IMR-90 (cell line): ENCODE data around the gene CCDC182. TPM values are rescaled to one million over a fixed set of nuclear protein-coding genes. Genes with fewer than 3 reads are reported as not detected.

Source experiments
- ATAC-seq: fragments of 200-7000 bp; cut with Tn5 transposase; 2 replicates; pipeline ENCODE4 v1.9.1; 2020; ENCODE audit warnings: low read depth, mild to moderate bottlenecking, moderate library complexity
- BruUV-seq: library from RNA; stranded (reverse); fragments of 400-500 nt; replicated peaks from 2 replicates; lab custom pipeline; 2021; lab: Mats Ljungman, UMichigan
- CTCF ChIA-PET: fragments of 300-600 bp; formaldehyde crosslinking; extraction: SDS; loops from one replicate; lab custom pipeline; 2021; ENCODE audit warnings: antibody characterized with exemption; lab: Yijun Ruan, JAX
- POLR2A ChIA-PET: fragments of 300-600 bp; sonication (Branson Sonifier 250); formaldehyde crosslinking; loops from one replicate; lab custom pipeline; 2022; ENCODE audit warnings: antibody characterized with exemption; ENCODE audit not compliant: unreplicated experiment; lab: Charles Lee
- DNase-seq: peaks from one replicate; pipeline ENCODE4 v3.0.0; 2013
- H2AFZ ChIP-seq: replicated peaks from 2 replicates; pipeline ENCODE3; 2013; ENCODE audit warnings: low read length, mild to moderate bottlenecking; ENCODE audit not compliant: poor library complexity
- H2AK5ac ChIP-seq: 2 replicates; pipeline ENCODE4 v1.6.1; 2013; ENCODE audit warnings: low read depth, low read length, inconsistent platforms
- H2AK9ac ChIP-seq: replicated peaks from 2 replicates; pipeline ENCODE3; 2013; ENCODE audit warnings: mild to moderate bottlenecking, low read depth, low read length, moderate library complexity; ENCODE audit not compliant: poor library complexity
- H2BK120ac ChIP-seq: 2 replicates; pipeline ENCODE4 v1.6.1; 2013; ENCODE audit warnings: low read depth, low read length, inconsistent platforms
- H2BK15ac ChIP-seq: 3 replicates; pipeline ENCODE4 v1.6.1; 2013; ENCODE audit warnings: low read depth, low read length, inconsistent platforms
- H2BK20ac ChIP-seq: 2 replicates; pipeline ENCODE4 v1.6.1; 2013; ENCODE audit warnings: low read depth, mild to moderate bottlenecking, inconsistent platforms, low read length, moderate library complexity
- H2BK5ac ChIP-seq: 2 replicates; pipeline ENCODE4 v1.6.1; 2013; ENCODE audit warnings: mild to moderate bottlenecking, low read depth, low read length, inconsistent platforms; ENCODE audit not compliant: poor library complexity, severe bottlenecking
- H3K14ac ChIP-seq: replicated peaks from 2 replicates; pipeline ENCODE4 v1.6.1; 2013; ENCODE audit warnings: low read depth, low read length, inconsistent platforms
- H3K18ac ChIP-seq: 2 replicates; pipeline ENCODE4 v1.6.1; 2013; ENCODE audit warnings: low read depth, low read length, control low read depth
- H3K23ac ChIP-seq: 2 replicates; pipeline ENCODE4 v1.6.1; 2013; ENCODE audit warnings: low read depth, low read length, inconsistent platforms
- H3K27ac ChIP-seq: 2 replicates; pipeline ENCODE4 v1.5.1; 2013; ENCODE audit warnings: mild to moderate bottlenecking, control low read depth, low read length; ENCODE audit not compliant: insufficient read depth
- H3K27me3 ChIP-seq: 2 replicates; pipeline ENCODE4 v1.6.1; 2013; ENCODE audit warnings: low read length; ENCODE audit not compliant: control insufficient read depth, insufficient read depth
- H3K36me3 ChIP-seq: 2 replicates; pipeline ENCODE4 v1.6.1; 2013; ENCODE audit warnings: low read length, mixed read lengths; ENCODE audit not compliant: control insufficient read depth, insufficient read depth
- H3K4ac ChIP-seq: 2 replicates; pipeline ENCODE4 v1.6.1; 2013; ENCODE audit warnings: low read depth, low read length, inconsistent platforms
- H3K4me1 ChIP-seq: 2 replicates; pipeline ENCODE4 v1.6.1; 2013; ENCODE audit warnings: low read length, mixed read lengths; ENCODE audit not compliant: control insufficient read depth, insufficient read depth
- H3K4me2 ChIP-seq: 2 replicates; pipeline ENCODE4 v1.6.1; 2013; ENCODE audit warnings: low read depth, mild to moderate bottlenecking, control low read depth, low read length, moderate library complexity
- H3K4me3 ChIP-seq: 2 replicates; pipeline ENCODE4 v1.5.1; 2013; ENCODE audit warnings: low read depth, mild to moderate bottlenecking, control low read depth, low read length, moderate library complexity; ENCODE audit not compliant: insufficient read depth
- H3K56ac ChIP-seq: 2 replicates; pipeline ENCODE4 v1.6.1; 2013; ENCODE audit warnings: low read length, inconsistent platforms; ENCODE audit not compliant: insufficient read depth; ENCODE audit errors: extremely low read depth
- H3K79me1 ChIP-seq, 2 experiments: 2 replicates each; pipeline ENCODE4 v1.6.1; 2013; ENCODE audit warnings: low read length in 2 of 2, inconsistent platforms in 1 of 2, low read depth in 1 of 2
- H3K9ac ChIP-seq: 2 replicates; pipeline ENCODE4 v1.6.1; 2013; ENCODE audit warnings: low read depth, low read length, control low read depth
- H3K9me1 ChIP-seq: 2 replicates; pipeline ENCODE4 v1.6.1; 2013; ENCODE audit warnings: low read length, inconsistent platforms; ENCODE audit not compliant: insufficient read depth
- H3K9me3 ChIP-seq: 2 replicates; pipeline ENCODE4 v1.6.1; 2013; ENCODE audit warnings: low read length; ENCODE audit not compliant: control insufficient read depth, insufficient read depth
- H4K20me1 ChIP-seq: 2 replicates; pipeline ENCODE4 v1.6.1; 2013; ENCODE audit warnings: low read length, inconsistent platforms; ENCODE audit not compliant: insufficient read depth
- H4K5ac ChIP-seq: 2 replicates; pipeline ENCODE4 v1.6.1; 2013; ENCODE audit warnings: mild to moderate bottlenecking, low read depth, low read length, control low read depth
- H4K8ac ChIP-seq, 2 experiments: 2 replicates each; pipeline ENCODE4 v1.6.1; 2013; ENCODE audit warnings: low read depth in 2 of 2, low read length in 2 of 2, control low read depth in 1 of 2, inconsistent platforms in 1 of 2
- H4K91ac ChIP-seq: 2 replicates; pipeline ENCODE4 v1.6.1; 2013; ENCODE audit warnings: low read depth, low read length, inconsistent platforms; ENCODE audit not compliant: insufficient read depth
- CHD1 ChIP-seq: IDR thresholded peaks from 2 replicates; pipeline ENCODE4 v1.6.1; 2012; ENCODE audit warnings: low read depth, low read length, improper control_type of control experiment
- MXI1 ChIP-seq: IDR thresholded peaks from 2 replicates; pipeline ENCODE4 v1.6.1; 2012; ENCODE audit warnings: low read depth, mild to moderate bottlenecking, low read length, moderate library complexity, borderline replicate concordance
- WGBS, 2 experiments: methylation state at CpG; one replicate each; pipeline versions ENCODE4 v1.1.5 to v1.1.7; 2013; ENCODE audit warnings: missing lambda C conversion rate in 2 of 2; ENCODE audit not compliant: insufficient read length in 1 of 2; ENCODE audit errors: extremely low coverage in 2 of 2; 5-methylcytosine and 5-hydroxymethylcytosine counted together
- dilution Hi-C: fragments of 300-500 bp; cut with HindIII; formaldehyde crosslinking; loops from one replicate; pipeline ENCODE4 v1.14.3; 2018; ENCODE audit warnings: low sequenced_read_pairs; ENCODE audit not compliant: unreplicated experiment
- in situ Hi-C: fragments of 300-500 bp; cut with MboI; formaldehyde crosslinking; loops from 3 replicates; pipeline ENCODE4 v1.14.3; 2019; ENCODE audit warnings: low sequenced_read_pairs, inconsistent platforms, mixed read lengths
- intact Hi-C: fragments of 100-400 bp; cut with micrococcal nuclease; formaldehyde crosslinking; loops from 2 replicates; pipeline ENCODE4 v1.10.0; 2022
- polyA plus RNA-seq, 3 experiments: library from polyadenylated mRNA; depleted of rRNA; stranded (reverse); fragments of >200 nt; gene quantifications; 2 replicates each; pipeline ENCODE4 v1.2.3, GENCODE V29; 2012; ENCODE audit warnings: low replicate concordance in 1 of 3
- total RNA-seq: library from RNA; depleted of rRNA; stranded (reverse); fragments of >200 nt; gene quantifications from 2 replicates; pipeline ENCODE4 v1.2.3, GENCODE V29; 2012

Gene CCDC182
- total and polyA plus RNA-seq, 2 of the 4 experiments (the other 2 are of a cell fraction) = not detected

DNA sequence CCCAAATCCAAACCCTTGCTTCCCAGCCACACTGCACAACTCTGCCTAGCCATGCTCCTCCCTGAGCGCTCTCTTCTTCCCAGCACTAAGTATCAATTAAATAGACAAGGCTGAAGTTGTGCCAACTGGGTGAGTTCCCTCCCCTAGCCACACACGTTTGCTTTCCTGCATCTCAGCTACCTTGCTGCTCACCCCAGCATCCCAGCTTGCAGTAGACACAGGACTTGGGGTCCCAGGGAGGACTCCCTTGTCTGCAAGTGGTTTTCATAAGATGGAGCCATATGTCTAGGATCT, 4.9 kb downstream of the CCDC182 start:
- ATAC-seq (no peak), DNase-seq (no peak)
- no peak overlapping the region for H3K18ac ChIP-seq
- H4K5ac ChIP-seq = no peak overlapping the region
- H2BK15ac ChIP-seq = no peak overlapping the region
- H3K4me3 ChIP-seq = no peak overlapping the region
- H2AK9ac ChIP-seq = no peak overlapping the region
- no peak overlapping the region for H3K4ac ChIP-seq
- H3K4me1 ChIP-seq = no peaks in the 10 kb centered on the region
- no CpG with 5 or more reads among the region's 2 CpGs for WGBS, 2 experiments
- H2AK5ac ChIP-seq = no peak overlapping the region
- H3K79me1 ChIP-seq = no peaks in the 10 kb centered on the region
- TF ChIP-seq CHD1 (no peak), MXI1 (no peak)
- POLR2A ChIA-PET = no interaction called here
- H3K9me1 ChIP-seq = no peaks in the 10 kb centered on the region
- intact Hi-C loops = no loop called here
- H3K23ac ChIP-seq = no peak overlapping the region
- no peak overlapping the region for H3K9ac ChIP-seq
- H3K36me3 ChIP-seq = no peaks in the 10 kb centered on the region
- no TSS peak for BruUV-seq
- no peak overlapping the region for H3K4me2 ChIP-seq
- no peak overlapping the region for H2AFZ ChIP-seq
- no peaks in the 10 kb centered on the region for H3K9me3 ChIP-seq
- no peaks in the 10 kb centered on the region for H4K20me1 ChIP-seq
- dilution Hi-C loops = no loop called here
- no peak overlapping the region for H3K56ac ChIP-seq
- in situ Hi-C loops = loop anchor here (10.0 kb wide), 3 partner anchors 145 to 615 kb away; no protein-coding TSS in a partner anchor
- H2BK20ac ChIP-seq = no peak overlapping the region
- H4K91ac ChIP-seq = no peak overlapping the region
- H3K27me3 ChIP-seq = peaks cover 44% of the 10 kb centered on the region
- H2BK120ac ChIP-seq = no peak overlapping the region
- CTCF ChIA-PET = interaction anchor here (0.6 to 0.8 kb wide), 3 partner anchors 9 to 152 kb away, joined by 3 read pairs; no protein-coding TSS in a partner anchor
- H2BK5ac ChIP-seq = no peak overlapping the region
- H3K27ac ChIP-seq = no peak overlapping the region
- H3K14ac ChIP-seq = no peak overlapping the region
- no peak overlapping the region for H4K8ac ChIP-seq
